Measurements from ENCODE around the gene ADAMTS18. TPM values are rescaled to one million over a fixed set of nuclear protein-coding genes. Genes with fewer than 3 reads are reported as not detected.

Gene ADAMTS18
- total RNA-seq, 1 experiment from 2014 or later = not detected

GRCh38 chr16:77331802-77332586 lies 102.8 kb downstream of the ADAMTS18 start:
- no peak overlapping the region for H3K4me3 ChIP-seq (replicated peaks in 1 of 2; ENCODE audit: low read depth in 1 of 2, low read length in 2 of 2)
- no peaks in the 10 kb centered on the region; a peak in 1 of 4 replicates for H3K36me3 ChIP-seq (ENCODE audit: control insufficient read depth in 1 of 2, insufficient read depth in 2 of 2, low read length in 2 of 2)
- H3K9me3 ChIP-seq (ENCODE audit: control insufficient read depth in 1 of 2, insufficient read depth in 1 of 2, low read depth in 1 of 2, low read length in 2 of 2) = no peaks in the 10 kb centered on the region
- POLR2A ChIA-PET = no interaction called here
- no peak overlapping the region for H2AFZ ChIP-seq (ENCODE audit: low read depth, low read length, poor library complexity, severe bottlenecking)
- no peaks in the 10 kb centered on the region for H3K79me2 ChIP-seq (ENCODE audit: insufficient read depth, low read length)
- RAD21 ChIA-PET (ENCODE audit: low non-redundant PET in 1 of 2, low total read pairs in 2 of 2, uncharacterized antibody in 2 of 2, unreplicated experiment in 2 of 2) = no interaction called here
- H3K9ac ChIP-seq (ENCODE audit: low read length) = no peak overlapping the region
- CTCF ChIA-PET = no interaction called here
- peaks cover 29% of the 10 kb centered on the region for H3K27me3 ChIP-seq (ENCODE audit: insufficient read depth, low read length)
- ATAC-seq (no peak), DNase-seq (ENCODE audit: low read depth, low spot score) (no peak)
- H3K27ac ChIP-seq (ENCODE audit: low read depth, low read length) = no peak overlapping the region
- BruUV-seq (replicated peaks) = no TSS peak
- no peaks in the 10 kb centered on the region for H3K9me2 ChIP-seq (ENCODE audit: insufficient read depth)
- no peaks in the 10 kb centered on the region for H4K20me1 ChIP-seq (ENCODE audit: insufficient read depth)
- no peak overlapping the region for H3K4me2 ChIP-seq (ENCODE audit: low read length)
- TF ChIP-seq REST (IDR thresholded peaks at IDR 0.05; ENCODE audit: low read depth) (no peak), EGR1 (IDR thresholded peaks at IDR 0.05; ENCODE audit: low read depth) (no peak), CEBPB (IDR thresholded peaks at IDR 0.05; ENCODE audit: low read depth) (no peak), POLR2AphosphoS5 (IDR thresholded peaks at IDR 0.05; ENCODE audit: low read depth, low read length) (no peak), ATF3 (IDR thresholded peaks at IDR 0.05) (no peak), EZH2phosphoT487 (IDR thresholded peaks at IDR 0.05; ENCODE audit: borderline replicate concordance) (no peak), FOSL1 (IDR thresholded peaks at IDR 0.05; ENCODE audit: low read depth) (no peak), YY1 (IDR thresholded peaks at IDR 0.05; ENCODE audit: extremely low read depth, insufficient replicate concordance, low read depth, low read length) (no peak), JUND (IDR thresholded peaks at IDR 0.05) (no peak), SRF (IDR thresholded peaks at IDR 0.05; ENCODE audit: low read depth) (no peak), SP1 (IDR thresholded peaks at IDR 0.05; ENCODE audit: low read depth) (no peak), SIN3A (IDR thresholded peaks at IDR 0.05; ENCODE audit: low read depth) (no peak), ZNF274 (IDR thresholded peaks at IDR 0.05; ENCODE audit: low read depth, low read length) (no peak), MAX (IDR thresholded peaks at IDR 0.05) (no peak), CBX3 (IDR thresholded peaks at IDR 0.05; ENCODE audit: low read depth) (no peak), ZFX (IDR thresholded peaks at IDR 0.05) (no peak)
- intact Hi-C loops (cut with micrococcal nuclease) = no loop called here
- H3K4me1 ChIP-seq (ENCODE audit: control insufficient read depth in 1 of 2, insufficient read depth in 2 of 2, low read length in 2 of 2) = no peaks in the 10 kb centered on the region
